Liver (tissue), 9 donors: Measurements from ENCODE around the gene TANC2. TPM values are rescaled to one million over a fixed set of nuclear protein-coding genes. Genes with fewer than 3 reads are reported as not detected.

ENCODE experiments used
- DNase-seq: peaks from one replicate; pipeline ENCODE4 v3.0.0-alpha.2; 2017; ENCODE audit warnings: low spot score
- H3K27ac ChIP-seq, 2 donors: one replicate each; pipeline ENCODE4 v1.7.0; 2013; ENCODE audit warnings: inconsistent platforms in 2 of 2, low read length in 2 of 2, control low read depth in 1 of 2, low read depth in 1 of 2, mild to moderate bottlenecking in 1 of 2
- H3K27me3 ChIP-seq, 4 donors: one replicate each; pipeline versions ENCODE4 v1.6.1 to v1.7.0; 2013; ENCODE audit warnings: low read length in 3 of 4, inconsistent platforms in 1 of 4, mild to moderate bottlenecking in 1 of 4, moderate library complexity in 1 of 4; ENCODE audit not compliant: control insufficient read depth in 4 of 4, insufficient read depth in 4 of 4
- H3K36me3 ChIP-seq, 4 donors: one replicate each; pipeline versions ENCODE4 v1.6.1 to v1.7.0; 2013; ENCODE audit warnings: low read length in 3 of 4, mild to moderate bottlenecking in 3 of 4, low read depth in 1 of 4, moderate library complexity in 1 of 4; ENCODE audit not compliant: control insufficient read depth in 4 of 4, insufficient read depth in 3 of 4
- H3K4me1 ChIP-seq, 4 donors: one replicate each; pipeline versions ENCODE4 v1.6.1 to v1.7.0; 2013; ENCODE audit warnings: low read length in 3 of 4, mild to moderate bottlenecking in 3 of 4, moderate library complexity in 1 of 4; ENCODE audit not compliant: control insufficient read depth in 4 of 4, insufficient read depth in 4 of 4
- H3K4me3 ChIP-seq, 3 donors: one replicate each; pipeline versions ENCODE4 v1.6.1 to v1.7.0; 2013; ENCODE audit warnings: low read length in 3 of 3, control low read depth in 1 of 3, low read depth in 1 of 3, mild to moderate bottlenecking in 1 of 3
- H3K9ac ChIP-seq, 2 donors: one replicate each; pipeline ENCODE4 v1.7.0; 2013; ENCODE audit warnings: low read length in 2 of 2, mild to moderate bottlenecking in 2 of 2, moderate library complexity in 2 of 2, control low read depth in 1 of 2, low read depth in 1 of 2
- H3K9me3 ChIP-seq, 4 donors: one replicate each; pipeline versions ENCODE4 v1.6.1 to v1.7.0; 2013; ENCODE audit warnings: low read length in 3 of 4; ENCODE audit not compliant: control insufficient read depth in 4 of 4
- EGR1 ChIP-seq, 2 donors: IDR thresholded peaks; 2 replicates each; pipeline ENCODE4 v1.6.1; 2016 to 2018; ENCODE audit warnings: antibody characterized with exemption in 2 of 2, low read depth in 2 of 2
- FOXA1 ChIP-seq: IDR thresholded peaks from 2 replicates; pipeline ENCODE4 v1.6.1; 2016; ENCODE audit warnings: antibody characterized with exemption
- FOXA2 ChIP-seq: IDR thresholded peaks from 2 replicates; pipeline ENCODE4 v1.6.1; 2016; ENCODE audit warnings: antibody characterized with exemption
- HNF4A ChIP-seq, 2 donors: conservative IDR thresholded peaks; 2 replicates each; pipeline ENCODE4 v1.6.1; 2016; ENCODE audit warnings: antibody characterized with exemption in 2 of 2, mild to moderate bottlenecking in 2 of 2
- HNF4G ChIP-seq: IDR thresholded peaks from 2 replicates; pipeline ENCODE4 v1.6.1; 2016; ENCODE audit warnings: antibody characterized with exemption
- JUND ChIP-seq, 2 donors: IDR thresholded peaks; 2 replicates each; pipeline ENCODE4 v1.6.1; 2016; ENCODE audit warnings: antibody characterized with exemption in 2 of 2
- MAX ChIP-seq: IDR thresholded peaks from 2 replicates; pipeline ENCODE4 v1.6.1; 2016; ENCODE audit warnings: antibody characterized with exemption
- RAD21 ChIP-seq, 2 donors: IDR thresholded peaks; 2 replicates each; pipeline ENCODE4 v1.6.1; 2016; ENCODE audit warnings: antibody characterized with exemption in 2 of 2, mild to moderate bottlenecking in 2 of 2
- RXRA ChIP-seq, 2 donors: IDR thresholded peaks; 2 replicates each; pipeline ENCODE4 v1.6.1; 2017 to 2018; ENCODE audit warnings: antibody characterized with exemption in 2 of 2, mild to moderate bottlenecking in 1 of 2
- SP1 ChIP-seq: IDR thresholded peaks from 2 replicates; pipeline ENCODE4 v1.6.1; 2018; ENCODE audit warnings: antibody characterized with exemption, mild to moderate bottlenecking
- TAF1 ChIP-seq: conservative IDR thresholded peaks from 2 replicates; pipeline ENCODE4 v1.6.1; 2016; ENCODE audit warnings: antibody characterized with exemption, mild to moderate bottlenecking
- YY1 ChIP-seq: IDR thresholded peaks from 2 replicates; pipeline ENCODE4 v1.6.1; 2016; ENCODE audit warnings: antibody characterized with exemption, mild to moderate bottlenecking
- WGBS: extraction: QIAGEN DNeasy Blood & Tissue Kit; methylation state at CpG from one replicate; pipeline ENCODE4 v1.1.7; 2013; 5-methylcytosine and 5-hydroxymethylcytosine counted together
- polyA plus RNA-seq, 2 donors: library from polyadenylated mRNA; stranded (reverse) in 1 of 2; unstranded in 1 of 2; fragments of 200-250 nt in 1 of 2; fragments of >200 nt in 1 of 2; fragmentation: Nextera tagmentation in 1 of 2; extraction: Ambion mirVana in 1 of 2; gene quantifications; one replicate each; pipeline versions ENCODE4 v1.2.1 to v1.2.3, GENCODE V29; 2013 to 2015
- total RNA-seq, 2 donors: library from RNA; depleted of rRNA; stranded (reverse); fragments of >200 nt; gene quantifications; one replicate each; pipeline ENCODE4 v1.2.3, GENCODE V29; 2014
- TF ChIP-seq, protein P1 (sequence below): fragments of 150-350 bp; IDR thresholded peaks from 2 replicates; pipeline ENCODE4 v1.5.1; 2017; ENCODE audit warnings: improper control_type of control experiment, low read depth, low read length; ENCODE audit not compliant: missing input control
- TF ChIP-seq, protein P2 (sequence below): IDR thresholded peaks from 2 replicates; pipeline ENCODE4 v1.6.1; 2016; ENCODE audit warnings: antibody characterized with exemption
- TF ChIP-seq, protein P3 (sequence below): IDR thresholded peaks from 2 replicates; pipeline ENCODE4 v1.6.1; 2016; ENCODE audit warnings: antibody characterized with exemption
- donor health status: healthy.
- donor health status: healthy.
- donor health status: healthy.
- donor health status: healthy.
- donor health status: healthy.

The TANC2 gene
- total and polyA plus RNA-seq, 4 donors, result 1.2 to 7.7 (median 4.1) TPM

- TF ChIP-seq, protein P1, sequence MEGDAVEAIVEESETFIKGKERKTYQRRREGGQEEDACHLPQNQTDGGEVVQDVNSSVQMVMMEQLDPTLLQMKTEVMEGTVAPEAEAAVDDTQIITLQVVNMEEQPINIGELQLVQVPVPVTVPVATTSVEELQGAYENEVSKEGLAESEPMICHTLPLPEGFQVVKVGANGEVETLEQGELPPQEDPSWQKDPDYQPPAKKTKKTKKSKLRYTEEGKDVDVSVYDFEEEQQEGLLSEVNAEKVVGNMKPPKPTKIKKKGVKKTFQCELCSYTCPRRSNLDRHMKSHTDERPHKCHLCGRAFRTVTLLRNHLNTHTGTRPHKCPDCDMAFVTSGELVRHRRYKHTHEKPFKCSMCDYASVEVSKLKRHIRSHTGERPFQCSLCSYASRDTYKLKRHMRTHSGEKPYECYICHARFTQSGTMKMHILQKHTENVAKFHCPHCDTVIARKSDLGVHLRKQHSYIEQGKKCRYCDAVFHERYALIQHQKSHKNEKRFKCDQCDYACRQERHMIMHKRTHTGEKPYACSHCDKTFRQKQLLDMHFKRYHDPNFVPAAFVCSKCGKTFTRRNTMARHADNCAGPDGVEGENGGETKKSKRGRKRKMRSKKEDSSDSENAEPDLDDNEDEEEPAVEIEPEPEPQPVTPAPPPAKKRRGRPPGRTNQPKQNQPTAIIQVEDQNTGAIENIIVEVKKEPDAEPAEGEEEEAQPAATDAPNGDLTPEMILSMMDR, result no peak
Measured at GRCh38 chr17:62921817-62922216, 44.2 kb upstream of the TANC2 start (continued).

GRCh38 chr17:62923258-62924150, 42.5 kb upstream of the TANC2 start:
- H3K9ac ChIP-seq, result no peak overlapping the region
- H3K27me3 ChIP-seq, result no peaks in the 10 kb centered on the region
- DNase-seq, result no peak
- H3K9me3 ChIP-seq, result peaks cover 0 to 3% (median 0%) of the 10 kb centered on the region in 4 donors
- WGBS, result 74% methylated on average over 11 of the region's 11 CpGs
- H3K4me3 ChIP-seq, result no peak overlapping the region
- H3K36me3 ChIP-seq, result no peaks in the 10 kb centered on the region
- no peaks in the 10 kb centered on the region for H3K4me1 ChIP-seq
- no peak overlapping the region for H3K27ac ChIP-seq
- TF ChIP-seq, protein P1, result no peak

- peaks cover 0 to under 1% (median 0%) of the 10 kb centered on the region in 4 donors for H3K9me3 ChIP-seq
- H3K9ac ChIP-seq, result no peak overlapping the region
- H3K36me3 ChIP-seq, result no peaks in the 10 kb centered on the region
- no peak overlapping the region for H3K27ac ChIP-seq
- no peak for DNase-seq
- H3K4me1 ChIP-seq, result no peaks in the 10 kb centered on the region
- H3K4me3 ChIP-seq, result no peak overlapping the region
- WGBS, result 83% methylated on average over 3 of the region's 3 CpGs
- H3K27me3 ChIP-seq, result peaks cover 0 to 2% (median 0%) of the 10 kb centered on the region in 4 donors
- TF ChIP-seq HNF4A (conservative IDR thresholded peaks at IDR 0.05) (no peak), RAD21 (IDR thresholded peaks at IDR 0.05) (no peak), EGR1 (IDR thresholded peaks at IDR 0.05; ENCODE audit: low read depth in 2 of 2) (no peak), JUND (IDR thresholded peaks at IDR 0.05) (no peak), MAX (no peak), YY1 (no peak), FOXA2 (no peak), SP1 (no peak), HNF4G (no peak), FOXA1 (no peak), TAF1 (no peak), RXRA (IDR thresholded peaks at IDR 0.05) (no peak)
- TF ChIP-seq, protein P2, sequence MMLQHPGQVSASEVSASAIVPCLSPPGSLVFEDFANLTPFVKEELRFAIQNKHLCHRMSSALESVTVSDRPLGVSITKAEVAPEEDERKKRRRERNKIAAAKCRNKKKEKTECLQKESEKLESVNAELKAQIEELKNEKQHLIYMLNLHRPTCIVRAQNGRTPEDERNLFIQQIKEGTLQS, result no peak
- TF ChIP-seq, protein P3, sequence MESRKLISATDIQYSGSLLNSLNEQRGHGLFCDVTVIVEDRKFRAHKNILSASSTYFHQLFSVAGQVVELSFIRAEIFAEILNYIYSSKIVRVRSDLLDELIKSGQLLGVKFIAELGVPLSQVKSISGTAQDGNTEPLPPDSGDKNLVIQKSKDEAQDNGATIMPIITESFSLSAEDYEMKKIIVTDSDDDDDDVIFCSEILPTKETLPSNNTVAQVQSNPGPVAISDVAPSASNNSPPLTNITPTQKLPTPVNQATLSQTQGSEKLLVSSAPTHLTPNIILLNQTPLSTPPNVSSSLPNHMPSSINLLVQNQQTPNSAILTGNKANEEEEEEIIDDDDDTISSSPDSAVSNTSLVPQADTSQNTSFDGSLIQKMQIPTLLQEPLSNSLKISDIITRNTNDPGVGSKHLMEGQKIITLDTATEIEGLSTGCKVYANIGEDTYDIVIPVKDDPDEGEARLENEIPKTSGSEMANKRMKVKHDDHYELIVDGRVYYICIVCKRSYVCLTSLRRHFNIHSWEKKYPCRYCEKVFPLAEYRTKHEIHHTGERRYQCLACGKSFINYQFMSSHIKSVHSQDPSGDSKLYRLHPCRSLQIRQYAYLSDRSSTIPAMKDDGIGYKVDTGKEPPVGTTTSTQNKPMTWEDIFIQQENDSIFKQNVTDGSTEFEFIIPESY, result no peak
- TF ChIP-seq, protein P1, result no peak
Measured at GRCh38 chr17:62925267-62925836, 40.7 kb upstream of the TANC2 start.
